Suprapubic skin (tissue), 4 donors: ENCODE measurements around the gene TCAIM. TPM values are rescaled to one million over a fixed set of nuclear protein-coding genes. Genes with fewer than 3 reads are reported as not detected.

Experiments used
- DNase-seq, 2 donors: peaks; one replicate each; pipeline ENCODE4 v3.0.0-alpha.2; 2019; ENCODE audit warnings: low spot score in 2 of 2
- H3K27ac ChIP-seq: fragments of 200-600 bp; sonication (generic); one replicate; pipeline ENCODE4 v1.5.1; 2019
- H3K27me3 ChIP-seq: fragments of 200-600 bp; sonication (generic); one replicate; pipeline ENCODE4 v1.5.1; 2019
- H3K36me3 ChIP-seq: fragments of 200-600 bp; sonication (generic); one replicate; pipeline ENCODE4 v1.5.1; 2019
- H3K4me1 ChIP-seq: fragments of 200-600 bp; sonication (generic); one replicate; pipeline ENCODE4 v1.5.1; 2019
- H3K4me3 ChIP-seq: fragments of 200-600 bp; sonication (generic); one replicate; pipeline ENCODE4 v1.5.1; 2019; ENCODE audit warnings: mild to moderate bottlenecking
- H3K9me3 ChIP-seq: fragments of 200-600 bp; sonication (generic); one replicate; pipeline ENCODE4 v1.5.1; 2019
- EP300 ChIP-seq: sonication (generic); formaldehyde crosslinking; IDR thresholded peaks from one replicate; pipeline ENCODE4 v1.6.1; 2017; ENCODE audit warnings: antibody characterized with exemption
- POLR2A ChIP-seq, 2 donors: fragments of 450-650 bp; IDR thresholded peaks; one replicate each; pipeline ENCODE4 v1.6.1; 2017; ENCODE audit warnings: antibody characterized with exemption in 2 of 2, mild to moderate bottlenecking in 2 of 2, moderate library complexity in 2 of 2
- POLR2AphosphoS5 ChIP-seq, 3 donors: sonication (generic); formaldehyde crosslinking; IDR thresholded peaks; one replicate each; pipeline ENCODE4 v1.6.1; 2017; ENCODE audit warnings: antibody characterized with exemption in 3 of 3
- WGBS: methylation state at CpG from one replicate; pipeline ENCODE4 v1.1.5; 2018; 5-methylcytosine and 5-hydroxymethylcytosine counted together
- total RNA-seq, 4 donors: library from RNA; depleted of rRNA; stranded (reverse); fragments of >200 nt; gene quantifications; one replicate each; pipeline ENCODE4 v1.1.0, GENCODE V29; 2016

Gene TCAIM
- total RNA-seq, 4 donors from 2014 or later: 23.3 to 26.9 (median 25.4) TPM

DNA sequence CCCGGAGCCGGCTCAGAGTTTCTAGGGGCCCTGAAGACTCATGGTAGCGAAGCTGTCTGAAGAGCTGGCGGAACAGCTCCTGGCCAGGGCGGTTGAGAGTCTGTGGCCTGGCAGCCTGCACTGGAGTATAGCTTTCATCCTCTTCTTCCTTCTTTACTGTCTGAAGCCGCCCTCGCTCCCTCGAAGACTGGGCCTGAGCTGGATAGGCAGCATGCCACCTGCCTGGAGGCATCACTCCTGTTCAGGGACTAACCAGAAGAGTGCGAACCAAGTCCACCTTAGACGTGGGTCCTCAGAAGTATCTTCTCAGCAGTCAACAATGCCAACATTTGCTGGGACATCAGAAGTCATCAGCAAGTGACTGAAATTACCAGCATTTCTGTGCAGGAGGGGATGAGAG, 116.8 kb downstream of the TCAIM start:
- Histone ChIP-seq H3K4me3 (no peak overlapping the region), H3K36me3 (peaks cover 80% of the 10 kb centered on the region), H3K4me1 (no peaks in the 10 kb centered on the region), H3K27ac (no peak overlapping the region), H3K9me3 (no peaks in the 10 kb centered on the region), H3K27me3 (no peaks in the 10 kb centered on the region)
- WGBS: 79% methylated on average over 2 of the region's 10 CpGs
- no peak for TF ChIP-seq POLR2AphosphoS5 (IDR thresholded peaks at IDR 0.05)
- no peak for TF ChIP-seq POLR2A (IDR thresholded peaks at IDR 0.05)
- TF ChIP-seq EP300: no peak
- no peak for DNase-seq

Other genes starting within 250 kb of the TCAIM start
- gene TOPAZ1, start 96.9 kb upstream of the TCAIM start, total RNA-seq: not detected
- gene ZNF445, start 138.9 kb downstream of the TCAIM start, total RNA-seq: 10 to 100 TPM in 1 of 4 donors, 1 to 10 TPM in 3; 5.7 to 19.8 (median 7.8) TPM
- 1 to 10 TPM; 2.2 to 3.9 (median 2.8) TPM for gene ZKSCAN7, start 216.4 kb downstream of the TCAIM start, total RNA-seq
- gene ZNF660, start 246.2 kb downstream of the TCAIM start, total RNA-seq: 1 to 10 TPM in 1 of 4 donors, under 1 TPM in 3; 0.16 to 1.0 (median 0.67) TPM